GM12878 (cell line): ENCODE results near the gene ESRRB. TPM values are rescaled to one million over a fixed set of nuclear protein-coding genes. Genes with fewer than 3 reads are reported as not detected.

Experiments used
- ATAC-seq: fragments of 200-7000 bp; cut with Tn5 transposase; 3 replicates; pipeline ENCODE4 v1.9.1; 2020; ENCODE audit warnings: mild to moderate bottlenecking, moderate library complexity
- BruUV-seq: library from RNA; stranded (reverse); fragments of 400-500 nt; replicated peaks from 2 replicates; lab custom pipeline; 2021; lab: Mats Ljungman, UMichigan
- CTCF ChIA-PET: fragments of 300-600 bp; sonication (Branson Sonifier 250); formaldehyde crosslinking; extraction: SDS; loops from one replicate; lab custom pipeline; 2021; ENCODE audit warnings: inconsistent platforms; lab: Yijun Ruan, JAX
- POLR2A ChIA-PET: fragments of 350-600 bp; formaldehyde crosslinking; extraction: SDS; loops from one replicate; lab custom pipeline; 2021; ENCODE audit warnings: inconsistent platforms; lab: Charles Lee
- RAD21 ChIA-PET: fragments of 300-600 bp; sonication (Branson Sonifier 250); formaldehyde crosslinking; loops from one replicate; lab custom pipeline; 2023; ENCODE audit warnings: antibody characterized with exemption; ENCODE audit not compliant: unreplicated experiment; lab: Charles Lee
- SMC1A ChIA-PET: fragments of 300-600 bp; sonication (Branson Sonifier 250); formaldehyde crosslinking; loops from one replicate; lab custom pipeline; 2023; ENCODE audit not compliant: unreplicated experiment, uncharacterized antibody; lab: Charles Lee
- DNase-seq: peaks from one replicate; pipeline ENCODE4 v3.0.0-alpha.2; 2011; ENCODE audit warnings: low read depth, low spot score
- FAIRE-seq: peaks from 3 replicates; lab custom pipeline; 2011; peaks lifted over from hg19 to GRCh38; lab: Jason Lieb, UNC
- H2AFZ ChIP-seq: 2 replicates; pipeline ENCODE4 v1.6.0; 2011; ENCODE audit warnings: low read depth, low read length, control low read depth; ENCODE audit not compliant: control insufficient read depth
- H3K27ac ChIP-seq: 2 replicates; pipeline ENCODE4 v1.5.1; 2011; ENCODE audit warnings: control low read depth; ENCODE audit not compliant: control insufficient read depth, insufficient read depth
- H3K27me3 ChIP-seq, 2 experiments: replicated peaks in 1 of 2; 2 replicates each; pipeline versions ENCODE4 v1.6.0 to v1.6.1; 2011; ENCODE audit warnings: low read length in 1 of 2; ENCODE audit not compliant: control insufficient read depth in 2 of 2, insufficient read depth in 2 of 2
- H3K36me3 ChIP-seq, 2 experiments: 2 replicates each; pipeline ENCODE4 v1.5.1; 2011; ENCODE audit warnings: low read length in 1 of 2; ENCODE audit not compliant: control insufficient read depth in 2 of 2, insufficient read depth in 2 of 2
- H3K4me1 ChIP-seq: 2 replicates; pipeline ENCODE4 v1.6.1; 2011; ENCODE audit warnings: mild to moderate bottlenecking, low read length, moderate library complexity, mixed read lengths; ENCODE audit not compliant: control insufficient read depth, insufficient read depth
- H3K4me2 ChIP-seq: 2 replicates; pipeline ENCODE4 v1.6.0; 2011; ENCODE audit warnings: control low read depth; ENCODE audit not compliant: control insufficient read depth, insufficient read depth
- H3K4me3 ChIP-seq: fragments of 200-600 bp; sonication (generic); 2 replicates; pipeline ENCODE4 v1.5.1; 2016
- H3K79me2 ChIP-seq: 2 replicates; pipeline ENCODE4 v1.6.0; 2011; ENCODE audit warnings: low read length; ENCODE audit not compliant: control insufficient read depth, insufficient read depth
- H3K9ac ChIP-seq: 2 replicates; pipeline ENCODE4 v1.8.0; 2011; ENCODE audit warnings: low read length, control low read depth, mixed read lengths; ENCODE audit not compliant: control insufficient read depth, insufficient read depth
- H3K9me3 ChIP-seq: replicated peaks from 3 replicates; pipeline ENCODE4 v1.5.1; 2011; ENCODE audit warnings: mild to moderate bottlenecking, low read length; ENCODE audit not compliant: control insufficient read depth, insufficient read depth
- H4K20me1 ChIP-seq: 2 replicates; pipeline ENCODE4 v1.6.0; 2011; ENCODE audit not compliant: control insufficient read depth, insufficient read depth
- BCL11A ChIP-seq: IDR thresholded peaks from 2 replicates; pipeline ENCODE4 v1.6.1; 2011; ENCODE audit warnings: low read depth, low read length
- BHLHE40 ChIP-seq, 2 experiments: fragments of 450-650 bp in 1 of 2; IDR thresholded peaks; 2 replicates each; pipeline ENCODE4 v1.6.1; 2011 to 2017; ENCODE audit warnings: low read depth in 2 of 2, borderline replicate concordance in 1 of 2, improper control_type of control experiment in 1 of 2, low read length in 1 of 2, mild to moderate bottlenecking in 1 of 2
- CHD4 ChIP-seq: fragments of 200-600 bp; sonication (generic); IDR thresholded peaks from 2 replicates; pipeline ENCODE4 v1.6.1; 2016; ENCODE audit warnings: mild to moderate bottlenecking
- CREM ChIP-seq: IDR thresholded peaks from 2 replicates; pipeline ENCODE4 v1.6.1; 2014; ENCODE audit warnings: antibody characterized with exemption, low read depth
- EED ChIP-seq: sonication (generic); IDR thresholded peaks from 2 replicates; pipeline ENCODE4 v1.6.1; 2016; ENCODE audit warnings: antibody characterized with exemption, low read depth
- MTA3 ChIP-seq: IDR thresholded peaks from 2 replicates; pipeline ENCODE4 v1.6.1; 2012; ENCODE audit warnings: low read length, inconsistent platforms, borderline replicate concordance
- NRF1 ChIP-seq: conservative IDR thresholded peaks from 2 replicates; pipeline ENCODE4 v1.6.1; 2011; ENCODE audit warnings: mild to moderate bottlenecking, low read depth, low read length, improper control_type of control experiment
- PML ChIP-seq: IDR thresholded peaks from 2 replicates; pipeline ENCODE4 v1.6.1; 2012; ENCODE audit warnings: low read length, inconsistent platforms
- SMARCA5 ChIP-seq: fragments of 450-650 bp; IDR thresholded peaks from 2 replicates; pipeline ENCODE4 v1.6.1; 2017; ENCODE audit warnings: mild to moderate bottlenecking
- SRF ChIP-seq, 2 experiments: IDR thresholded peaks; 2 replicates each; pipeline ENCODE4 v1.6.1; 2011; ENCODE audit warnings: low read depth in 2 of 2, low read length in 2 of 2, mild to moderate bottlenecking in 1 of 2, moderate library complexity in 1 of 2
- WGBS: methylation state at CpG from one replicate; pipeline ENCODE4 v1.1.6; 2016; ENCODE audit warnings: low lambda C conversion rate; ENCODE audit not compliant: insufficient replicate concordance, insufficient coverage; ENCODE audit errors: missing lambda C conversion rate; 5-methylcytosine and 5-hydroxymethylcytosine counted together
- in situ Hi-C: fragments of 300-500 bp; cut with MboI; formaldehyde crosslinking; loops from 9 replicates; pipeline ENCODE4 v1.14.3; 2018; ENCODE audit warnings: mixed read lengths
- intact Hi-C: fragments of 100-400 bp; cut with micrococcal nuclease; formaldehyde crosslinking; loops from one replicate; pipeline ENCODE4 v1.14.2; 2022; ENCODE audit not compliant: unreplicated experiment
- polyA plus RNA-seq, 11 experiments: library from polyadenylated mRNA; depleted of rRNA in 4 of 11; unstranded in 6 of 11; stranded (reverse) in 5 of 11; fragments of >200 nt; fragmentation: Nextera tagmentation in 4 of 11; fragmentation: Illumina TruSeq in 1 of 11; extraction: Ambion mirVana in 4 of 11; extraction: Trizol in 1 of 11; gene quantifications; 1 replicate in 1 of 11; 2 replicates in 10 of 11; pipeline versions ENCODE4 v1.2.1 to v1.2.3, GENCODE V29; 2011 to 2016; ENCODE audit warnings: inconsistent platforms in 2 of 11, missing spikeins in 2 of 11, low read depth in 1 of 11
- total RNA-seq, 4 experiments: library from RNA; depleted of rRNA in 3 of 4; stranded (reverse); fragments of >200 nt in 3 of 4; fragmentation: Illumina TruSeq in 1 of 4; extraction: Trizol in 1 of 4; gene quantifications; 2 replicates each; pipeline versions ENCODE4 v1.2.1 to v1.2.3, GENCODE V29; 2013 to 2021
- TF ChIP-seq, protein P1 (sequence below): fragments of 150-350 bp; IDR thresholded peaks from 2 replicates; pipeline ENCODE4 v1.6.1; 2016; ENCODE audit warnings: low read depth, low read length

The ESRRB gene
- total and polyA plus RNA-seq, 10 of the 15 experiments (the other 5 are each of a cell fraction or from before 2014, with no cell fraction given), result 0.03 to 0.73 (median 0.11) TPM; not detected in 6

DNA sequence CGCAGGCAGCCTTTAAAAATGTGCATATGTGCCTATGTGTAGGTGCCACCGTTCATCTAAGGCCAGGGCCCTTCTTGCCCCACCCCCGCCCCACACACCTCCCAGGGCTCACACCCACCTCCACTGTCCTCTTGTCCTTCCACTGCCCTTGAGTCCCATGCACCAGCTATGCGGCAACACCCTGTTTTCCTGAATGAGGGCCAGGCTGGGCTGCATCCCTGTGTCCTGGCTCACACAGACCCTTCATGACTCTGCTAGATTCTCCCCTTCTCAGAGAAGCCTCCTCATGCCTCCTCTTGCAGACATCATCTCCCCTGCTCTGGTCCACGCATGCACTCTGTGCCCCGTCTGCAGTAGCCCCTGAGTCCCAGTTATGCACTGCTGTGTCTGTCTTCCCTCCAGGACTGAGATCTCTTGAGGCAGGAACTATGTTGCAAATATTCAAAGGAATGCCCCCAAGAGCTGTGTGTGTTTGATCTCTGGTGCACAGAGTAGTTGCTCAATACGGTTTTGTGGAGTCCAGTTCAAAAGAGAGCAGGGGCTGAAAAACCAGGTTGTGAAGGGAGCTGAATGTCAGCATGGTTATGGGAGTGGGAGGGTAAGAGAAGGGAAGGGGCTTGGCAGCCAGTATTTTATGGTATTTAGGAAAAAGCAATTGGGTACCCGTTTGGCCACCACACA is 47.3 kb upstream of the ESRRB start:
- no peak for FAIRE-seq
- H3K9ac ChIP-seq, result no peak overlapping the region

More for the DNA sequence above, 47.3 kb upstream of the ESRRB start:
- no peaks in the 10 kb centered on the region for H3K4me1 ChIP-seq
- no peak for ATAC-seq
- no peaks in the 10 kb centered on the region for H3K9me3 ChIP-seq
- H3K79me2 ChIP-seq, result no peaks in the 10 kb centered on the region
- ChIA-PET CTCF (no interaction called here), SMC1A (no interaction called here), POLR2A (no interaction called here), RAD21 (no interaction called here)
- TF ChIP-seq SMARCA5 (no peak), CHD4 (no peak), MTA3 (no peak), EED (no peak), SRF (IDR thresholded peaks at IDR 0.05; ENCODE audit: low read depth in 2 of 2, low read length in 2 of 2) (no peak), BCL11A (no peak), NRF1 (no peak), PML (no peak), CREM (no peak), BHLHE40 (IDR thresholded peaks at IDR 0.05; ENCODE audit: borderline replicate concordance in 1 of 2, low read depth in 2 of 2, low read length in 1 of 2) (no peak)
- TF ChIP-seq, protein P1, sequence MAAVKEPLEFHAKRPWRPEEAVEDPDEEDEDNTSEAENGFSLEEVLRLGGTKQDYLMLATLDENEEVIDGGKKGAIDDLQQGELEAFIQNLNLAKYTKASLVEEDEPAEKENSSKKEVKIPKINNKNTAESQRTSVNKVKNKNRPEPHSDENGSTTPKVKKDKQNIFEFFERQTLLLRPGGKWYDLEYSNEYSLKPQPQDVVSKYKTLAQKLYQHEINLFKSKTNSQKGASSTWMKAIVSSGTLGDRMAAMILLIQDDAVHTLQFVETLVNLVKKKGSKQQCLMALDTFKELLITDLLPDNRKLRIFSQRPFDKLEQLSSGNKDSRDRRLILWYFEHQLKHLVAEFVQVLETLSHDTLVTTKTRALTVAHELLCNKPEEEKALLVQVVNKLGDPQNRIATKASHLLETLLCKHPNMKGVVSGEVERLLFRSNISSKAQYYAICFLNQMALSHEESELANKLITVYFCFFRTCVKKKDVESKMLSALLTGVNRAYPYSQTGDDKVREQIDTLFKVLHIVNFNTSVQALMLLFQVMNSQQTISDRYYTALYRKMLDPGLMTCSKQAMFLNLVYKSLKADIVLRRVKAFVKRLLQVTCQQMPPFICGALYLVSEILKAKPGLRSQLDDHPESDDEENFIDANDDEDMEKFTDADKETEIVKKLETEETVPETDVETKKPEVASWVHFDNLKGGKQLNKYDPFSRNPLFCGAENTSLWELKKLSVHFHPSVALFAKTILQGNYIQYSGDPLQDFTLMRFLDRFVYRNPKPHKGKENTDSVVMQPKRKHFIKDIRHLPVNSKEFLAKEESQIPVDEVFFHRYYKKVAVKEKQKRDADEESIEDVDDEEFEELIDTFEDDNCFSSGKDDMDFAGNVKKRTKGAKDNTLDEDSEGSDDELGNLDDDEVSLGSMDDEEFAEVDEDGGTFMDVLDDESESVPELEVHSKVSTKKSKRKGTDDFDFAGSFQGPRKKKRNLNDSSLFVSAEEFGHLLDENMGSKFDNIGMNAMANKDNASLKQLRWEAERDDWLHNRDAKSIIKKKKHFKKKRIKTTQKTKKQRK, result no peak
- H4K20me1 ChIP-seq, result no peaks in the 10 kb centered on the region
- 22% methylated on average over 8 of the region's 8 CpGs for WGBS
- H3K4me3 ChIP-seq, result no peak overlapping the region
- DNase-seq, result no peak
- H2AFZ ChIP-seq, result no peak overlapping the region
- in situ Hi-C loops (no loop called here), intact Hi-C loops (no loop called here)
- no peak overlapping the region for H3K4me2 ChIP-seq
- peaks cover 0 to 10% of the 10 kb centered on the region in 2 experiments for H3K27me3 ChIP-seq
- no peaks in the 10 kb centered on the region for H3K36me3 ChIP-seq
- no peak overlapping the region for H3K27ac ChIP-seq
- no TSS peak for BruUV-seq
